Neural cell (in vitro differentiated cells): Measurements from ENCODE around the gene MGAT4A. TPM values are rescaled to one million over a fixed set of nuclear protein-coding genes. Genes with fewer than 3 reads are reported as not detected.

ENCODE experiments used
- H2AFZ ChIP-seq: fragments of 200-600, 300-800 bp; sonication (generic), shearing (Covaris generic); 2 replicates; pipeline ENCODE4 v1.6.0; 2014; ENCODE audit warnings: low read depth, mild to moderate bottlenecking, antibody characterized with exemption, low read length, moderate library complexity
- H3F3A ChIP-seq: fragments of 200-600 bp; shearing (Covaris generic); 2 replicates; pipeline ENCODE4 v1.6.1; 2016; ENCODE audit warnings: mild to moderate bottlenecking, moderate library complexity, mixed read lengths, antibody characterized with exemption, low read length; ENCODE audit not compliant: insufficient read depth, poor library complexity, severe bottlenecking
- H3K27ac ChIP-seq: fragments of 200-600, 300-800 bp; sonication (generic), shearing (Covaris generic); 2 replicates; pipeline ENCODE4 v1.5.1; 2014; ENCODE audit warnings: mild to moderate bottlenecking, low read length, moderate library complexity
- H3K27me3 ChIP-seq: fragments of 300-800, 200-600 bp; sonication (generic), shearing (Covaris generic); 2 replicates; pipeline ENCODE4 v1.6.0; 2014; ENCODE audit warnings: mild to moderate bottlenecking, low read depth, low read length, moderate library complexity; ENCODE audit not compliant: insufficient read depth
- H3K36me3 ChIP-seq: fragments of 300-800, 200-600 bp; sonication (generic), shearing (Covaris generic); 2 replicates; pipeline ENCODE4 v1.5.1; 2014; ENCODE audit warnings: mild to moderate bottlenecking, antibody characterized with exemption, low read length, moderate library complexity; ENCODE audit not compliant: insufficient read depth
- H3K4me2 ChIP-seq: fragments of 300-800, 200-600 bp; sonication (generic), shearing (Covaris generic); 2 replicates; pipeline ENCODE4 v1.6.0; 2014; ENCODE audit warnings: mild to moderate bottlenecking, low read length
- H3K4me3 ChIP-seq: fragments of 300-800, 200-600 bp; sonication (generic), shearing (Covaris generic); 2 replicates; pipeline ENCODE4 v1.5.1; 2014; ENCODE audit warnings: mild to moderate bottlenecking, low read length, moderate library complexity
- H3K79me2 ChIP-seq: fragments of 200-600 bp; shearing (Covaris generic); replicated peaks from 2 replicates; pipeline ENCODE4 v1.6.0; 2014; ENCODE audit warnings: mild to moderate bottlenecking, low read length, moderate library complexity; ENCODE audit not compliant: insufficient read depth
- H3K9ac ChIP-seq: fragments of 300-800, 200-600 bp; sonication (generic), shearing (Covaris generic); 2 replicates; pipeline ENCODE4 v1.6.1; 2016; ENCODE audit warnings: mild to moderate bottlenecking, low read length, mixed read lengths
- H3K9me2 ChIP-seq: fragments of 200-600 bp; shearing (Covaris generic); 2 replicates; pipeline ENCODE4 v1.6.1; 2016; ENCODE audit warnings: mild to moderate bottlenecking, low read length, mixed read lengths; ENCODE audit not compliant: insufficient read depth
- H3K9me3 ChIP-seq: fragments of 200-600, 300-800 bp; sonication (generic), shearing (Covaris generic); 2 replicates; pipeline ENCODE4 v1.6.1; 2016; ENCODE audit warnings: mild to moderate bottlenecking, mixed run types, low read length, moderate library complexity, mixed read lengths
- H4K20me1 ChIP-seq: fragments of 200-600 bp; shearing (Covaris generic); 2 replicates; pipeline ENCODE4 v1.6.1; 2016; ENCODE audit warnings: mild to moderate bottlenecking, mixed run types; ENCODE audit not compliant: insufficient read depth
- EP300 ChIP-seq: fragments of 450-650 bp; conservative IDR thresholded peaks from 2 replicates; pipeline ENCODE4 v1.6.1; 2014; ENCODE audit warnings: antibody characterized with exemption, mild to moderate bottlenecking, moderate library complexity; ENCODE audit not compliant: poor library complexity, severe bottlenecking
- EZH2 ChIP-seq: fragments of 200-600, 300-800 bp; shearing (Covaris generic), sonication (generic); IDR thresholded peaks from 2 replicates; pipeline ENCODE4 v1.6.1; 2014; ENCODE audit warnings: antibody characterized with exemption, low read length, borderline replicate concordance, mild to moderate bottlenecking; ENCODE audit not compliant: insufficient read depth, poor library complexity, severe bottlenecking
- MXI1 ChIP-seq: fragments of 450-650 bp; conservative IDR thresholded peaks from 2 replicates; pipeline ENCODE4 v1.6.1; 2014; ENCODE audit warnings: antibody characterized with exemption, mild to moderate bottlenecking; ENCODE audit not compliant: poor library complexity, severe bottlenecking
- POLR2AphosphoS5 ChIP-seq: IDR thresholded peaks from 2 replicates; pipeline ENCODE4 v1.6.1; 2012
- RAD21 ChIP-seq: fragments of 450-650 bp; conservative IDR thresholded peaks from 2 replicates; pipeline ENCODE4 v1.6.1; 2014; ENCODE audit warnings: antibody characterized with exemption, mild to moderate bottlenecking, moderate library complexity
- SMC3 ChIP-seq: fragments of 450-650 bp; conservative IDR thresholded peaks from 2 replicates; pipeline ENCODE4 v1.6.1; 2014; ENCODE audit warnings: antibody characterized with exemption, mild to moderate bottlenecking, moderate library complexity; ENCODE audit not compliant: poor library complexity
- TAF1 ChIP-seq: IDR thresholded peaks from 2 replicates; pipeline ENCODE4 v1.6.1; 2012; ENCODE audit warnings: low read depth
- polyA plus RNA-seq: library from polyadenylated mRNA; depleted of rRNA; stranded (reverse); fragments of >200 nt; gene quantifications from 2 replicates; pipeline ENCODE4 v1.2.3, GENCODE V29; 2014
- TF ChIP-seq, protein P1 (sequence below): IDR thresholded peaks from 2 replicates; pipeline ENCODE4 v1.6.1; 2012; ENCODE audit warnings: borderline replicate concordance
- TF ChIP-seq, protein P2 (sequence below): fragments of 450-650 bp; IDR thresholded peaks from 2 replicates; pipeline ENCODE4 v1.5.1; 2014; ENCODE audit warnings: antibody characterized with exemption, mild to moderate bottlenecking, moderate library complexity; ENCODE audit not compliant: poor library complexity, severe bottlenecking

The MGAT4A gene
- polyA plus RNA-seq, 1 donor from 2014 or later, result 54.8 TPM

DNA sequence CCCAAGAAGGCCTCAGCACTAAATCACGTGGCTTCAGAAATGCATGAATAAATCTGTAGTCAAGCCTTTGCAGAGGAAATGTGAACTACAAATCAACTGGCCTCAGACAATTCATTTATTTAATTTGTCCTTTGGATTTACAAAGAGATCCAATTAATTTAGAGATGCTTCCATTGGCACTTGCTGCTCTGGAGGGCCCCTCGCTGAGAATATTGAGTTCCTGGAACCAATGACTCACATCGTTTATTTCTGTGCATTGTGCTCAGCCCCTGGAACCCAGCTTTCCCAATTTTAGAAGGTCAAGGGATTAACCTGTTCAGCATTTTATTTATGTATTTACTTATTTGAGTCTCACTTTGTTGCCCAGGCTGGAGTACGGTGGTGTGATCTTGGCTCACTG lies 47.2 kb upstream of the MGAT4A start:
- Histone ChIP-seq H3K79me2 (no peaks in the 10 kb centered on the region), H3K9me2 (no peaks in the 10 kb centered on the region), H3F3A (no peaks in the 10 kb centered on the region), H2AFZ (no peak overlapping the region), H4K20me1 (no peaks in the 10 kb centered on the region), H3K27me3 (no peaks in the 10 kb centered on the region), H3K27ac (no peak overlapping the region), H3K9ac (no peak overlapping the region), H3K4me3 (no peak overlapping the region), H3K36me3 (no peaks in the 10 kb centered on the region), H3K9me3 (no peaks in the 10 kb centered on the region), H3K4me2 (no peak overlapping the region)
- TF ChIP-seq SMC3, result no peak
- TF ChIP-seq TAF1, result no peak
- no peak for TF ChIP-seq RAD21
- no peak for TF ChIP-seq EP300
- TF ChIP-seq, protein P1, sequence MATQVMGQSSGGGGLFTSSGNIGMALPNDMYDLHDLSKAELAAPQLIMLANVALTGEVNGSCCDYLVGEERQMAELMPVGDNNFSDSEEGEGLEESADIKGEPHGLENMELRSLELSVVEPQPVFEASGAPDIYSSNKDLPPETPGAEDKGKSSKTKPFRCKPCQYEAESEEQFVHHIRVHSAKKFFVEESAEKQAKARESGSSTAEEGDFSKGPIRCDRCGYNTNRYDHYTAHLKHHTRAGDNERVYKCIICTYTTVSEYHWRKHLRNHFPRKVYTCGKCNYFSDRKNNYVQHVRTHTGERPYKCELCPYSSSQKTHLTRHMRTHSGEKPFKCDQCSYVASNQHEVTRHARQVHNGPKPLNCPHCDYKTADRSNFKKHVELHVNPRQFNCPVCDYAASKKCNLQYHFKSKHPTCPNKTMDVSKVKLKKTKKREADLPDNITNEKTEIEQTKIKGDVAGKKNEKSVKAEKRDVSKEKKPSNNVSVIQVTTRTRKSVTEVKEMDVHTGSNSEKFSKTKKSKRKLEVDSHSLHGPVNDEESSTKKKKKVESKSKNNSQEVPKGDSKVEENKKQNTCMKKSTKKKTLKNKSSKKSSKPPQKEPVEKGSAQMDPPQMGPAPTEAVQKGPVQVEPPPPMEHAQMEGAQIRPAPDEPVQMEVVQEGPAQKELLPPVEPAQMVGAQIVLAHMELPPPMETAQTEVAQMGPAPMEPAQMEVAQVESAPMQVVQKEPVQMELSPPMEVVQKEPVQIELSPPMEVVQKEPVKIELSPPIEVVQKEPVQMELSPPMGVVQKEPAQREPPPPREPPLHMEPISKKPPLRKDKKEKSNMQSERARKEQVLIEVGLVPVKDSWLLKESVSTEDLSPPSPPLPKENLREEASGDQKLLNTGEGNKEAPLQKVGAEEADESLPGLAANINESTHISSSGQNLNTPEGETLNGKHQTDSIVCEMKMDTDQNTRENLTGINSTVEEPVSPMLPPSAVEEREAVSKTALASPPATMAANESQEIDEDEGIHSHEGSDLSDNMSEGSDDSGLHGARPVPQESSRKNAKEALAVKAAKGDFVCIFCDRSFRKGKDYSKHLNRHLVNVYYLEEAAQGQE, result no peak
- TF ChIP-seq POLR2AphosphoS5, result no peak
- no peak for TF ChIP-seq EZH2
- TF ChIP-seq, protein P2, sequence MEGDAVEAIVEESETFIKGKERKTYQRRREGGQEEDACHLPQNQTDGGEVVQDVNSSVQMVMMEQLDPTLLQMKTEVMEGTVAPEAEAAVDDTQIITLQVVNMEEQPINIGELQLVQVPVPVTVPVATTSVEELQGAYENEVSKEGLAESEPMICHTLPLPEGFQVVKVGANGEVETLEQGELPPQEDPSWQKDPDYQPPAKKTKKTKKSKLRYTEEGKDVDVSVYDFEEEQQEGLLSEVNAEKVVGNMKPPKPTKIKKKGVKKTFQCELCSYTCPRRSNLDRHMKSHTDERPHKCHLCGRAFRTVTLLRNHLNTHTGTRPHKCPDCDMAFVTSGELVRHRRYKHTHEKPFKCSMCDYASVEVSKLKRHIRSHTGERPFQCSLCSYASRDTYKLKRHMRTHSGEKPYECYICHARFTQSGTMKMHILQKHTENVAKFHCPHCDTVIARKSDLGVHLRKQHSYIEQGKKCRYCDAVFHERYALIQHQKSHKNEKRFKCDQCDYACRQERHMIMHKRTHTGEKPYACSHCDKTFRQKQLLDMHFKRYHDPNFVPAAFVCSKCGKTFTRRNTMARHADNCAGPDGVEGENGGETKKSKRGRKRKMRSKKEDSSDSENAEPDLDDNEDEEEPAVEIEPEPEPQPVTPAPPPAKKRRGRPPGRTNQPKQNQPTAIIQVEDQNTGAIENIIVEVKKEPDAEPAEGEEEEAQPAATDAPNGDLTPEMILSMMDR, result no peak
- no peak for TF ChIP-seq MXI1

DNA sequence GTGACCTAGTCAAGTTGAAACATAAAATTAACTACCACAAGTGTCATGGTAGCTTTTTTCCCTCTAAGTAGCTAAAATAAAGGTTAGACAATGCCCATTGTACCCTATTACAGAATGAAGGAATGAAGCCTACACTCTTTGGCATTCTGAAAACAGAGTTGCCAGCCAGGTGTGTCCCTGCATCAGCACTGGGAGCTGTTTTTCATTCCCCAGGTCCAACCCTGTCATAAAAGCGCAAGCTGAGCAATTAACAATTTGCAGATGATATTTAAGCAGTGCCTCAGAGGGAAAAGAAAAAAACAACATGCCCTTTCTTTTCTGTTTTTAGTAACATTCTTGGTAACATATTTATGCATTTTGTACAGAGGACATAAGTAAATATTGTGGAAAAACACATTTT lies 46.8 kb upstream of the MGAT4A start:
- Histone ChIP-seq H3K9ac (no peak overlapping the region), H3K4me3 (no peak overlapping the region), H3K27me3 (no peaks in the 10 kb centered on the region), H4K20me1 (no peaks in the 10 kb centered on the region), H3K9me3 (no peaks in the 10 kb centered on the region), H3K9me2 (no peaks in the 10 kb centered on the region), H3K36me3 (no peaks in the 10 kb centered on the region), H3K27ac (no peak overlapping the region), H3K4me2 (no peak overlapping the region), H3K79me2 (no peaks in the 10 kb centered on the region), H3F3A (no peaks in the 10 kb centered on the region), H2AFZ (no peak overlapping the region)
- TF ChIP-seq POLR2AphosphoS5 (no peak), MXI1 (no peak), RAD21 (no peak), EP300 (no peak), EZH2 (no peak), TAF1 (no peak), SMC3 (no peak)
- TF ChIP-seq, protein P1, result no peak
- TF ChIP-seq, protein P2, result no peak
